NCI-H526 treated with DMSO at 0.1 percent for 48 hours (cell line): ENCODE results near the gene ADI1.
A peak's percentile ranks its signal among the peaks of the same experiment; 100 is the strongest.
"Not testable (repeated sequence)": the region's sequence is repeated elsewhere in the genome, so short reads cannot be mapped to it uniquely, and the experiment has no call there.

Experiments
- DNase-seq: peaks from one replicate; lab custom pipeline; 2025; lab: John Stamatoyannopoulos, UW

Gene ADI1

DNA sequence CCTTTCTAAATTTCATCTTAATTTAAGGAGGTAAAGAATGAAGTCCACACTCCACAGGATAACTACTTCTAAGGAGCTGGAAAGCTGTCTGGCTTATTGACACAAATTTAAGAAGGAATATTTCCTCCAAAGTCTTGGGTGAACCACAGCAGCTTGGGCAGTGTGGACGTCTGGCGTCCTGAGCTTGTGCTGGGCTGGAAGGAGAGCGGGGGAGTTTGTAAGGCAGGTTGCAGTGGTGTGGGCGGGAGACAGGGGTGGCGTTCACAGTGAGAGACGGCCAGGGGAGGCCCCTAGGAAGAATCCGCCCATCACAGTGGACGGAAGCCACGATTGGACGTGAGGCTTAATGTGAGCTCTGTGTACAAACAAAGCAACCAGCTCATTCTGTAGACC is 25.7 kb downstream of the ADI1 start:
- DNase-seq = peak; percentile 16

DNA sequence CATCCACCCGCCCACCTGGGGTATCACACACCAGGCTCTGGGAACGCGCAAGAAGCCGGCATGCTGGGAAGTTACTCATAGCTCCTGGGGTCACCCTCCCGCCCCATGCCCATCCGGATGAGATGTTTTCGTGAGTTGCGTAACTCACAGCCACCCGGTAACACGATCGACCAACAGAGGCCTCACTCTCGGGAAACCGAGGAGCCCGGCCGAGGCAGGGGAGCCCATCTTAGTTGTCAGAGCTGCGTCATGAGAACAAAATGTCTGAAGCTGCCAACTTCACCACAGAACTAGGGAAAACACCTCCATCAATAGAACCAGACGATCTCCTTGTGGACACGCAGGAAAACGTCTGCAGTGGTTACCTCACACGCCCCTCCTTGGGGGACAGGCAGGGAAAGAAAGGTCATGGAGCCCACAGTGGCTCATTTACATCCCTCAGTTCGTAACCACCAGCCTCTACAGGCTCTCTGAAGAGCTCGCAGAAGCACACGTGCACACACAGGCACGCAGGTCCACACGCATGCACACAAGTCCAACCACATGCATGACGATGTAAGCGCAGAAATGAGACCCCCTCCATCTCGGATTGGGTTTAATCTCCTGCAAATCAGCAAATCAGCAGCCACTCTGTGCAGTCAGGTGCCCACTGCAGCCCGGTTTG is 26.2 kb downstream of the ADI1 start:
- DNase-seq = no peak

DNA sequence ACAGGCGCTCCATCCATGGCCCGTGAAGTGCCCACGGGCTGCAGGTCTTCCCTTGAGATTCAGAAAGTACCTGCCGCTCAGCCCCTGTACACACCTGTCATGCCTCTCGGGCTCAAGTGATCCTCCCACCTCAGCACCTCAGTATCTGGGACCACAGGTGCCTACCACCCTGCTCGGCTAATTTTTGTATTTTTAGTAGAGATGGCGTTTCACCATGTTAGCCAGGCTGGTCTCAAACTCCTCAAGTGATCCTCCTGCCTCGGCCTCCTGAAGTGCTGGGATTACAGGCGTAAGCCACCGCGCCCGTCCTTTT is 26.9 kb downstream of the ADI1 start:
- not testable (repeated sequence) for DNase-seq

DNA sequence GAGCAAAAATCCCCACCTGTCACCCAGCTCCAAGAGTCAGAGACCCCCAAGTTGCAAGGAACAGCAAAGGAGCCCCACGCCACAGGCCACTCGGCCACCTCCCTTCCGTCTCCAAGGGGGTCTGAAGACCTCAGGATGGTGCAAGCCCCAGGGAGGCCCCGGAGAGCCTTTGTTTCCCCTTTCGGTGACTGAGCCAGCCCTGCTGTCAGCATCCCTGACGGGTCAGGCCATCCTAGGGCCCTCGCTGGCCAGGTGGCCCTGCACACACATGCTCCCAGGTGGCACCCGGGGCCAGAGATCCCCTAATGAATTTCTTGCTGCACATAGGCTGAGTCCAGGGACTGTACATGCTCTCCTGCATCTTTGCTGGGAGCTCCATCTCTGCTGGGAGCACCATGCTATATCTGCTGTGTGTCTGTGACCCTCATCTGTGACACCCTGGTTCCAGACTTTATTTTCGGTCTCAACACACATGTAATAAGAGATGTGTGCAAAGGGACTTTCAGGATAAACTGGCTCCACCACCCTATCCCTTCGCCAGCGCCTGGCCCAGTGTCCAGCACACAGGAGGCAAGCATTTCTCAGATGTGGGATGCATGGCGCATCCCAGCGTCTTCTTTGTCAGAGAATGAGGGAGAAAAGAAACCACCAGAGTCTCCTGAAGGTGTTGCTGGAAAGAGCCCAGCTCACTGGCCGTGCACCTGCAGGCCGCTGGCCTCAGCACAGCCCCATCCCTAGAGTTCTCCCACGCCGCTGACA is 27.4 kb downstream of the ADI1 start:
- DNase-seq = no peak

DNA sequence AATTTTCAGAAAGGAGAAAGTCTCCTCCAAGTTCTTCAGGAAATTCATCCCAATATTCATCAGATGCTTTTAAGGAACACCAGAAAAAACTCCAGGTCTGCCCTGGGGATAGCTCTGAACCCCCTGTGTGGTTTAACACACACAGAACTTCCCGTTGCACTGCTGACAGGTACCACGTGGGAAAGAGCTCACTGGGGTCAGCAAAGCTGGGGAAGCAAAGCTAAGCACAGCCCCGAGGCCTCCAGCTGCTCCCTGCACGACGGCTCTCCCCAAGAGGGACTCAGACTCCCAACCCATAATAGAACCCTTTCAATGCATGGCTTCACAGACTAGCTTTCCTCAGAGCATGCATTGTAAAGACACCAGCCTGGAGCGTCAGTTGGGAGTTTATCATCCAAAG is 28.0 kb downstream of the ADI1 start:
- no peak for DNase-seq

DNA sequence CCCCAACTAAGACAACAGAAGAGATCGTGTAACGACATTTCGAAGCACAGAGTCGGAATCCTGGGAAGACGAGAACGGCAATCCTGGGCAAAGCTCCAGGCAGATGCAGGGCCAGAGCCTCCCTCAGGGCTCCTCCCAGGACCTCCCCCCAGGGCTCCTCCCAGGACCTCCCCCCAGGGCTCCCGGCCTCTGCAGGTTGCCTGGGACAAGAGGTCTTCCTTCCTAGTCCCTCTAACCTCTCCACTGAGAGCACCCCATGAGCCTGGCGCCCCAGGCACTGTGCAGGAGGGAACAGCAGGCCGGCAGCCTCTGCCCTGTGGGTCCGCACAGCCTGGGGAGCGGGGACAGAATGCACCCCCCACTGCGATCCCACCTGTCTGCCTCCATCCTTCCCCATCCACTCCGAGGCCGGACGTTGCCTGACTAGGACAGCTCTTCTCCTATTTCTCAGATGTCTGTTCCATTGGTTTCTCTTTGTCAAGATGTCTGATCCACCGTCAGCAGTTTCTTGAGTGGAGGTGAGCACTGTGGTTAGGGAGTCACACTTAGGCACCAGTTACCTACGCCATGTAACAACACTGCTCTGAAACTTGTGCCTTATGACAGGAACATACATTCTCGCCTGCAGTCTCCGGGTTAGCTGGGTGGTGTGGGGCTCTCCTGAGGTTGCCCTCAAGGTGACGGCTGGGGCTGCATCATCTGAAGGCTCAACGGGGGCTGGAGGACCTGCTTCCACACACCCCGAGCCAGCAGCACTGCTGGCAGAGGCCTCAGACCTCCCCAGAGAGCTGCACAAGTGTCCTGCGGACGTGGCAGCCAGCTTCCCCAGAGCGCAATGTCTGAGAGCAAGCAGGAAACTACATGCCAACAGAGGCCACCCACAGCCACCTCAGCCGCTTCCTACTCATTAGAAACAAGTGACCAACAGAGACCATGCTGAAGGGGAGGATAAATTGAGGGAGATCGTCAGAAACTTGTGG is 28.9 kb downstream of the ADI1 start:
- no peak for DNase-seq

DNA sequence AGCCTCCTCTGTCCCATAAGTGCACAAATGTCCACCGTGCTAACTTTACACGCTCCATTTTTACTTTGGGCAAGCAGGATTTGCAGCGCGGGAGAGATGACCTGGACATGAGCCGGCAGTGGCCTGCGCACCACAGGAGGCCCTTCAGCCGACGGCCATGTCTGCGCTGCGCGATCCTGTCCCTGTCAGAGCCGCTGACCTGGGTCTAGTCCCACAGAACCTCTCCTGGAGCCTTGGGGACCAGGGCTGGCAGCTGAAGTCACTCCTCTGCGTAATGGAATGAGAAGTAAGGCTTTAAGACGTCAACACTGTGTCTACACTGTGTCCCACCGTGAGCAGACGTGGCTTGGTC is 29.6 kb downstream of the ADI1 start:
- DNase-seq = no peak

DNA sequence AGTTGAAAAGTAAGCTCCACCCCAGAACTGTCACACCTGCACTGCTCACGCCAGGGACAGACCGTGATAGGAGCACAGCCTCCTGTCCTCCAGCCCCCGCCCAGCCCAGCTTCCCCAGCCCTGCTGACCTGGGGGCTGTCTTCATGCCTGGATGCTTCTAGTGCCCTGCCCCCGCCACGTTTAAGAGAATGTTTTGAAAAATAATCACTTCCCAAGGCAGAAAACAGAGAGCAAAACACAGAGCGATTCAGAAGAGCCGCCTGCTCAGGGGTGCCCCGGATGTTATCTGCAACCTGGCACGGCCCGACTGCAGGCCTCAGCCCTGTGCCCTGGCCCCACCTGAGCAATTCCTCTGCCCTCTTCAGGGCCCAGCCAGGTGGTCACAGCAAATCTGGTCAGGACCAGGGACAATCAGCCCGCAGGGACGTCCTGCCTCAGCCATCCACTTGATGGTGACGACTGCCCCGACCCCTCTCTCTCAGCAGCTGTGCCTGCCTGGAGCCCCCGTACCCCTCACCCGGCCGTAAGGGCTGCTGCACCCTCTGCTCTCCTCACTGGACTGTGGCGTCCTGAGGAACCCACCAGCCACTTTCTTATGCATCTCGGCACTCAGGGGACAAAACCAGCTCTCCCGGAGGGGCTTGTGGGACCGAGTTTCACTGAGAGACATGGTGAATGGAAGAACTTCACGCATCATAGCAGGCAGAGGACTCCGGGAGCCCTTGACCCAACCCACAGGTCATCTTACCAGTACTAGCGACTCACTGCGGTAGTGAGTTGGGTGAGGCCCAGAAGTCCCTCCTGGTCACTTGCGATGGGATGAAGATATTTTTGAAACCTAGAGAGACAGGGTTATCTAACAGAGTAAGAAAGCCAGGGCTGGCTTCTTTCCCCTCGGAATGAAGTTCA is 30.2 kb downstream of the ADI1 start:
- DNase-seq = no peak

DNA sequence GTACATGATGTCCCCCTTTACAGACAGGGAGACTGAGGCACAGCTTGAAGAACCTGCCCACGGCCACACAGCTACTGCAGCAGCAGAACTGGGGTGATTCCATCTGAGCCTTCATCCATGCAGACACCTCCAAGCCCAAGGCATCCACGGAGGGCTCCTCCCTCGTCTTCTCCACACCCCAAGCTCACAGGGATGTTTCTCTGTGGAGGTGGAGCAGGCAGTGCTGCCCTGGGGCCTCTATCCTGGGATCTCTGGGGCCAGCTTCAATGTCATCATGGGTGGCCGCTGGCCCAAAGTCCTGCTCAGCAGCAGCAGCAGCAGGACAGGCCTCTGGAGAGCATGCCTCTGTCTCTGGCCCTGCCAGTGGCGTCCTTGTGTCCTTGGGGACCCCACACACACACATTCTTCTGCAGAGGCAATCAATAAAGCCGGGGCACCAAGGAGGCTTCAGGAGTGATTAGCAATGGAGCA is 31.2 kb downstream of the ADI1 start:
- DNase-seq = no peak

DNA sequence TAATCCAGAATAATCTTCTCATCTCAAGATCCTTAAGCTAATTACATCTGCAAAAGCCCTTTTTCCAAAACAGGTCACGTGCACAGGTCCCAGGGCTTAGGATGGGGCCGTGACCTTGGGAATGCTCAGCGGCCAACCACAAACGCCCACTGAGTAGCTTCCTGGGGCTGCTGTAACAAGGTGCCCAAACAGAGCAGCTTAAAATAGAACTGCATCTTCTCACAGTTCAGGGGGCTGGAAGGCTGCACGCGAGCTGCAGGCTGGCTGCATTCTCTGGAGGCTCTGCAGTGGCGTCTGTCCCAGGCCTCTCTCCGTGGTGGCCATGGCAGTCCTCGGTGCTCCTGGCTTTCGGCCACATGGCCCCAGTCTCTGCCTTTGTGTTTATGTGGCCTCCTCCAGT is 31.9 kb downstream of the ADI1 start:
- DNase-seq = no peak

DNA sequence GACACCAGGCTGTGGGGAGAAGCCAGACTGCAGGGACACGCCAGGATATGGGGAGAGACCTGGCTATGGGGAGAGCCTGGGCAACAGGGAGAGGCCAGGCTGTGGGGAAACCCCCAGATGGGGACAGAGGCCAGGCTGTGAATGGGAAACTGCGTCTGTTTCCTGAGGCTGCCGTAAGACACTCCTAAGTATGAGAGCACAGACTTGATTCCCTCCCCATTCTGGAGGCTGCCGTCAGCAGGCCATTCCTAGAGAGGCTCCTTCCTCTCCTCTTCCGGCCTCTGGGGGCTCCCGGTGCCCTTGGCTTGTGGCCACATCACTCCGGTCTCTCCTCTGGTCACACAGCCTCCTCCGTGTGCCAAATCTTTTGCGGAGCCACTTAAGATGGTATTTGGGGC is 32.3 kb downstream of the ADI1 start:
- no peak for DNase-seq

DNA sequence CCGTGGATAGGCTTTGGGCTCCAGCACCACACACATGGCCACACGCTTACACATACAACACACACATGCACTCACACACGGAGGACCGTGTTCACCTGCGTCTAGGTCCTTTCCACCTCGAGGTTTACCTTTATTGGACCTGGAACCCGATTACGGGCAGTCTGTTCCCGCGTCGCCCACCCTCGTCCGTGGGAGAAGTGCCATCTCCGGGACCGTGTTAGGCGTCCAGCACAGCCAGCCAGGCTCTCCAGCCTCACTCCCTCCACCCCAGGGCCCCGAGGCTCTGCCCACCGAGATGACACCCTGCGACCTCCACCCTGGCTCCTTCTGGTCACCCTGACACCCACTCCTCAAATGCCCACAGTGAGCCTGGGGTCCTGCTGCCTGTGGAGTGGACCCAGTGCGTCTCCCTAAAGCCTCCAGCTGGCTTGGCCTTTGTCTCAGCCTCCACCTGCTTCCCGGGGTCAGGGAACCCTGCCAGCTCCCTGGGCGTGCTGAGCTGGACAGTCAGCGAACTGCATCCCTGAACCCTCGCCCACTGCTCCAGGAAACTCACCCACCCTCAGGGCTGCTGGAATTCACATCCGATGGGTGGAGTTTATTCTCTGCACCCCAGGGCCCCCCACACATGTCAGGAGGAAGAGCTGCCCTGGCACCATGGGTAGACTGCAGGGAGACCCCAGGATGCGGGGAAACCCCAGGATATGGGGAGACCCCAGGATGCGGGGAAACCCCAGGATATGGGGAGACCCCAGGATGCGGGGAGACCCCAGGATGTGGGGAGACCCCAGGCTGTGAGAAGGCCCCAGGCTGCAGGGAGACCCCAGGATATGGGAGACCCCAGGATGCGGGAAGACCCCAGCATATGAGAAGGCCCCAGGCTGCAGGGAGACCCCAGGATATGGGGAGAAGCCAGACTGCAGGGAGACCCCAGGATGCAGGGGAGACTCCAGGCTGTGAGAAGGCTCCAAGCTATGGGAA is 33.0 kb downstream of the ADI1 start:
- DNase-seq = no peak

DNA sequence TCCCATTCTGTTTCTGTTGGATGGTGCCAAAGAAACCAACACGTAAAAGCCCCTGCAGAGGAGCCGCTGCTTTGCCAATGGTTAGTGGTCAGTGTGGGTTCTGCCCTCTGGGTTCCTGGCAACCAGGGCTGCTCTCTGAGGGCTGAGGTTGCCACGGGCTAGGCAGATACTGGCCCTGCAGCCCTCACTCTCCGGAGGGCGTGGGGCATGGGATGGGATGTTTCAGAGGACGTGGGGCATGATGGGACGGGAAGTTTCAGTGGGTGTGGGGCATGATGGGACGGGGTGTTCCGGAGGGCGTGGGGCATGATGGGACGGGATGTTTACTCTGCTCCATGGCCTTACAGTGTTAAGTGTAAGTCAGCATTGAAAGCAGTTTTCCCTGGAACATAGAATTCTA is 34.2 kb downstream of the ADI1 start:
- DNase-seq = no peak

DNA sequence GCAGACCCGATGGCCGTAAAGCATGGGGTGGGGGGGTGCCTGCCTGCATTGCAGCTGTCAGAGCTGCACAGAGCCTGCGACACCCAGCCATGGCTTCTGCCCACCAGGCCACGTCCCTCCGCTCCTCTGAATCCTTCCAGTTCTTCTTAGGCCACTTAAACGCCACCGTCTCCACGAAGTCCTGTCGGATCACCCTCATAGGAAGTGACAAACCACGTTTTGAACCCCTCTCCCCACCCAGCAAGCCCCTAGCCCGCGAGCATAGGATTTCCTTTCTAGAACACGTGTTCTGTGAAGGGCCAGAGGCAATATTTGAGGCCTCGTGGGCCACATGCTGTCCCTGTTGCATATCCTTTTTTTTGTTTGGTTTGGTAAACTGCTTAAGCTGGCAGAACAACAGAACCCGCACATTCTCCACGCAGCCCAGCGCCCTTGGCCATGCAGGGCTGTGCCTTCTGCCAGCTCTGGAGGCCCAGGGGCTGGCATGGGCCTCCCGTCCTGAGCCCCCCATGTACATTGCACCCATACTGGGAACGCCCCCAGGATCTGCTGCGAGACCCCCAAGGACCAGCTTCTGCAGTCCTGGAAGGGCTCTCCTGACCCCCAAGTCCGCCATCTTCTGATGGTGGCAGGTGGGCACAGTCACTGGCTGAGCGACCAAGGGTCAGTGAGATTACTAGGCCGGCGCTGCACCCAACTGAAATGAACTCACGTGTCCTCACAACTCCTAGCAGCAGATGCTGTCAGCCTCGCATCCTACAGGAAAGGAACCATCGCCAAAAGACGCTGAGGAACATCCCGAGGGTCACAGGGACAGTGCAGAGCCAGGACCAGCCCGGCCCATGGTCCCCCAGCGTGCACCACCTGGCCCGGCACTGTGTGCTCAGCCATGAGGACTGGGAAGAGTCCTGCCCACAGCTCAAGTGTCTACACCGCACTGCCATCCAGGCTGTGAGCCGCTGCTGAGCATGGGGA is 35.1 kb downstream of the ADI1 start:
- DNase-seq = no peak

DNA sequence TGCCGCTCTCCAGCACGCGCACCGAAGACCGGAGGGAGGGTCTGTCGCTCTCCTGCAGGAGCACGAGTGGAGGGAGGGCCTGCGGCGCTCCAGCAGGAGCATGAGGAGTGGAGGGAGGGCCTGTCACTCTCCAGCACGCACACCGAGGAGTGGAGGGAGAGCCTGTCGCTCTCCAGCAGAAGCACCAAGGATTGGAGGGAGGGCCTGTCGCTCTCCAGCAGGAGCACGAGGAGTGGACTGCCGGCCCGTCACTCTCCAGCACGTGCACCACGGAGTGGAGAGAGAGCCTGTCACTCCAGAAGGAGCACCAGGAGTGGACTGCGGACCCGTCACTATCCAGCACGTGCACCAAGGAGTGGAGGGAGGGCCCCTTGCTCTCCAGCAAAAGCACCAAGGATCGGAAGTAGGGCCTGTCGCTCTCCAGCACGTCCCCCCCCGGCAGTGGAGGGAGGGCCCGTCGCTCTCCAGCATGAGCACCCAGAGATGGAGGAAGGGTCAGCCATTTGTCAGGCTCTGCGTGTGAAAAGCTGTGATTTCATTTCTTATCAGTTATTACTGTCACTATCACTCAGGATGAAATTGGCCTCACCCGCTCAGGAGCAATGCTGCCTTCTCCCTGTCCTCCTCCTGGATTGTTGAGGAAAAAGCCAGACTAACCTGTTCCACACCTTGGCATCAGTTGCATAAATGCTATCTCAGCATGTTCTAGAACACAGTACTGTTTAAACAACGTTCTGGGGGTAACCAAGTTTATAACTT is 35.9 kb downstream of the ADI1 start:
- DNase-seq = no peak

DNA sequence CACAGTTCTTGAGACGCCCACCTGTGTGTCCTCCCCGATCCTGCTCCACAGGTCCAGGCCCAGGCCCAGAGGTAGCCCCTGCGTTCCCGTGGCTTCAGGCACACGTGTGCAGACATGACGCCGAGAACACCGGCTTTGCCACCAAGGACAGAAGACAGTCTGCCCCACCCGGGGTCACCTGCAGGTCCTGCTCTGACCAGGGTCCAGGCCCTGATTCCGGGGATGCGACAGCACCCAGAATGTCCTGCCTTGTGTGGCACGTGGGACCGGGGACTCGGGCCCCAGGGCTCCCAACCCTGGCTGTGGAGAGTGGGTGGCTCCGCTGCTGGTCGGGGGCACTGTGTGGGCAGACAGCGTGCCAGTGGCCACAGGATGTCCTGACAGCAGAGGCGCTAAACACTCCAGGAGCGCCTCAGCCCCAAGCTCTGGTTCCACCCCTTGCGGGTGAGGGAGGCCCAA is 36.9 kb downstream of the ADI1 start:
- no peak for DNase-seq

DNA sequence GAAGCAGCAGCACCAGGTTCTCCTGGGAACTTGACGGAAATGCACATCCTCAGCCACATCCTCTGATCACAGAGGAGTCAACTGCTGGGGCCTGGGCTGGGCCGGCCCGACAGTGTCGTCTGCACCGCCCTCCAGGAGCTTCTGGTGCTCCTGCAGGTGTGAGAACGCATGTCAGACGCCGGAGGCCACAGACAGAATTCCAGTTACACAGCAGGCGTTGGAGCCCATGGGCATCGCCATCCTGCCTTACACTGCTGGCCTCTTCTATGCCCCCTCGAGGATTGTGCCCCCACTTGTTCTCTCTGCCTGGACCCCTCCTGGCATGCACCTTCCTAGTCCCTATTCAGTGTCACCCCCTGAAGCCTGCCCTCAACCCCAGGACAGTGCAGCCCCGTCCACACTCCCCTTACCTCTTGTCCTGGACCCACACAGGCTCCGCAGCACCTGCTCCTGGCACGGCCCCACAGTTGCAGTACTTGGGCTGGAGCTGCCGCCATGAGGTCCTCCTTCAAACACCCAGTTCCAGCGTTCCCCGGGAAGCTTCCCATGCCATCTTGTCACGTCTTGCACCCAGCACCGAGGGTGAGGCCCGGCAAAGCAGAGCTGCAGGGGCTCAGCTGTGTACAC is 37.5 kb downstream of the ADI1 start:
- DNase-seq = no peak

DNA sequence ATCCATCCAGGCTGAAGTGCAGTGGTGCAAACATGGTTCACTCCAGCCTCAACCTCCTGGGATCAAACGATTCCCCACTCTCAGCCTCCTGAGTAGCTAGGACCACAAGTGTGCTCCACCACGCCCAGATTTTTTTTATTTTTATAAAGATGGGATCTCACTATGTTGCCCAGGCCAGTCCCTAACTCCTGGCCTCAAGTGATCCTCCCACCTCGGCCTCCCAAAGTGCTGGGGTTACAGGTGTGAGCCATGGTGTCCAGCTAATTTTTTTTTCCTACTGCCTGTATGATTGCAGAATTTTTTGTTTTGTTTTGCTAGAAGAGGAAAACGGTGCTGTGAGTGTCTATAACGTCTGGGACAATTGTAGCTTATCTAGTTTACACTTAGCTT is 38.3 kb downstream of the ADI1 start:
- DNase-seq = no peak
